ENCODE measurements around the gene PRKG1.

DNA sequence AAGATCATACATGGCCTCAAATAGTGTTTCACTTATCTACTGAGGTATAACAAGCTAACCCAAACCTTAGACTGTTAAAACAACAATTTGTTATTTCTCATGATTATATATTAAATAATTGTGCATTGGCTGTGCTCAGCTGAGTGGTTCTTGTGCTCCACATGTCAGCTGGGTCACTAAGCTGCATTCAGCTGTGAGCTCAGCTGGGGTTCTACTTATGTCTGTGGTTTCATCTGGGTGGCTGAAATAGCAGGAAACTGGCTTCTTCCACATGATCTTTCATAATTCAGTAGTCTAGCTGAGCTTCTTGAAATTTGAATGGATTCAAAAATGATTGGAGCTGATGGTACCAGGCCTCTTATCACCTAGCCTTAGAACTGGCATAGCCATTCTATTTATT, 806.9 kb downstream of the PRKG1 start:
- TF ChIP-seq, protein P1, sequence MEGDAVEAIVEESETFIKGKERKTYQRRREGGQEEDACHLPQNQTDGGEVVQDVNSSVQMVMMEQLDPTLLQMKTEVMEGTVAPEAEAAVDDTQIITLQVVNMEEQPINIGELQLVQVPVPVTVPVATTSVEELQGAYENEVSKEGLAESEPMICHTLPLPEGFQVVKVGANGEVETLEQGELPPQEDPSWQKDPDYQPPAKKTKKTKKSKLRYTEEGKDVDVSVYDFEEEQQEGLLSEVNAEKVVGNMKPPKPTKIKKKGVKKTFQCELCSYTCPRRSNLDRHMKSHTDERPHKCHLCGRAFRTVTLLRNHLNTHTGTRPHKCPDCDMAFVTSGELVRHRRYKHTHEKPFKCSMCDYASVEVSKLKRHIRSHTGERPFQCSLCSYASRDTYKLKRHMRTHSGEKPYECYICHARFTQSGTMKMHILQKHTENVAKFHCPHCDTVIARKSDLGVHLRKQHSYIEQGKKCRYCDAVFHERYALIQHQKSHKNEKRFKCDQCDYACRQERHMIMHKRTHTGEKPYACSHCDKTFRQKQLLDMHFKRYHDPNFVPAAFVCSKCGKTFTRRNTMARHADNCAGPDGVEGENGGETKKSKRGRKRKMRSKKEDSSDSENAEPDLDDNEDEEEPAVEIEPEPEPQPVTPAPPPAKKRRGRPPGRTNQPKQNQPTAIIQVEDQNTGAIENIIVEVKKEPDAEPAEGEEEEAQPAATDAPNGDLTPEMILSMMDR (IDR thresholded peaks at IDR 0.05): no peak
- TF ChIP-seq EP300 (IDR thresholded peaks at IDR 0.05): no peak

Measured in esophagus muscularis mucosa (tissue), 3 donors.